Neutrophil (primary cell): ENCODE measurements around the gene SNCAIP.
"Not testable (repeated sequence)": the region's sequence is repeated elsewhere in the genome, so short reads cannot be mapped to it uniquely, and the experiment has no call there.

ENCODE experiments used
- H3K27ac ChIP-seq: fragments of 200-600 bp; sonication (generic); 2 replicates; pipeline ENCODE4 v1.5.1; 2016; ENCODE audit warnings: mild to moderate bottlenecking, moderate library complexity
- H3K27me3 ChIP-seq: fragments of 200-600 bp; sonication (generic); 2 replicates; pipeline ENCODE4 v1.6.0; 2016; ENCODE audit warnings: mild to moderate bottlenecking
- H3K36me3 ChIP-seq: fragments of 200-600 bp; sonication (generic); 2 replicates; pipeline ENCODE4 v1.5.1; 2017
- H3K4me1 ChIP-seq, 2 experiments: fragments of 200-600 bp in 1 of 2; sonication (generic) in 1 of 2; 1 replicate in 1 of 2; 2 replicates in 1 of 2; pipeline versions ENCODE4 v1.5.1 to v1.6.1; 2013 to 2016; ENCODE audit warnings: low read depth in 1 of 2, low read length in 1 of 2, mild to moderate bottlenecking in 1 of 2, moderate library complexity in 1 of 2; ENCODE audit not compliant: control insufficient read depth in 1 of 2, insufficient read depth in 1 of 2
- H3K4me3 ChIP-seq, 2 experiments: fragments of 200-600 bp in 1 of 2; sonication (generic) in 1 of 2; 1 replicate in 1 of 2; 2 replicates in 1 of 2; pipeline ENCODE4 v1.5.1; 2013 to 2016; ENCODE audit warnings: low read depth in 1 of 2, low read length in 1 of 2, mild to moderate bottlenecking in 1 of 2, moderate library complexity in 1 of 2
- H3K9me3 ChIP-seq: fragments of 200-600 bp; sonication (generic); 2 replicates; pipeline ENCODE4 v1.5.1; 2016
- CTCF ChIP-seq: fragments of 200-600 bp; sonication (generic); IDR thresholded peaks from 2 replicates; pipeline ENCODE4 v1.5.1; 2016; ENCODE audit warnings: antibody characterized with exemption

The SNCAIP gene

GRCh38 chr5:122478741-122479442 is 166.9 kb downstream of the SNCAIP start:
- H3K27ac ChIP-seq: no peak overlapping the region
- H3K9me3 ChIP-seq: no peaks in the 10 kb centered on the region
- H3K4me1 ChIP-seq: no peaks in the 10 kb centered on the region
- H3K36me3 ChIP-seq: no peaks in the 10 kb centered on the region
- no peaks in the 10 kb centered on the region for H3K27me3 ChIP-seq
- TF ChIP-seq CTCF: no peak
- no peak overlapping the region for H3K4me3 ChIP-seq

DNA sequence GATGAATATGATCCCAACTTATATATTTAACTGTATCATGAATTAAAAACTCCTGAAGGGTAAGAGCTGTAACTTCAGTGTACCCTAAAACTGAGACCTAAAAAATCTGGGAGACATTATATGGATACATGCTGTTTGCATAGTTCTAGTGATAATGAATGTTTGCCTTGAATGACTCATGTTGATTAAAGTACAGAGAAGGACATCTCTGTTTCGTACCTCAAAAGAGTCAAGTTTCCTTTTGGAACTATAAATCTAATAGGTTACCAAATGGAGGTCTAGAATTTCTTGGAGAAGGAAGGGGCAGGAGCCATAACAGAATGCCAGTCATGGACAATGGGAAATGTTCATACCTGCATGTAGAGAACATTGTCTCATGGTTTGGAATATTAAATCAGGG is 168.1 kb downstream of the SNCAIP start:
- H3K4me1 ChIP-seq: no peaks in the 10 kb centered on the region
- no peaks in the 10 kb centered on the region for H3K27me3 ChIP-seq
- H3K27ac ChIP-seq: no peak overlapping the region
- no peaks in the 10 kb centered on the region for H3K9me3 ChIP-seq
- no peaks in the 10 kb centered on the region for H3K36me3 ChIP-seq
- H3K4me3 ChIP-seq: no peak overlapping the region
- TF ChIP-seq CTCF: no peak

DNA sequence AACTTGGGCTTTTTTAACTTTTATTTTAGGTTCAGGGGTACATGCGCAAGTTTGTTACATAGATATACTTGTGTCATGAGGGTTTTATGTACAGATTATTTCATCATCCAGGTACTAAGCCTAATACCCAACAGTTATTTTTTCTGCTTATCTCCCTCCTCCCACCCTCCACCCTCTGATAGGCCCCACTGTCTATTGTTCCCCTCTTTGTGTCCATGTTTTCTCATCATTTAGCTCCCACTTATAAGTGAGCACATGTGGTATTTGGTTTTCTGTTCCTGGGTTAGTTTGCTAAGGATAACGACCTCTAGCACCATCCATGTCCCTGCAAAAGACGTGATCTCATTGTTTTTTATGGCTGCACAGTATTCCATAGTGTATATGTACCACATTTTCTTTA is 172.1 kb downstream of the SNCAIP start:
- Histone ChIP-seq H3K36me3 (no peaks in the 10 kb centered on the region), H3K27ac (no peak overlapping the region), H3K4me1 (no peaks in the 10 kb centered on the region), H3K4me3 (no peak overlapping the region), H3K9me3 (no peaks in the 10 kb centered on the region), H3K27me3 (no peaks in the 10 kb centered on the region)
- TF ChIP-seq CTCF: no peak

- Histone ChIP-seq H3K4me3 (no peak overlapping the region), H3K27ac (no peak overlapping the region), H3K9me3 (no peaks in the 10 kb centered on the region), H3K4me1 (no peaks in the 10 kb centered on the region), H3K27me3 (no peaks in the 10 kb centered on the region), H3K36me3 (no peaks in the 10 kb centered on the region)
- no peak for TF ChIP-seq CTCF
These were observed 173.2 kb downstream of the SNCAIP start for GRCh38 chr5:122485226-122485625.

DNA sequence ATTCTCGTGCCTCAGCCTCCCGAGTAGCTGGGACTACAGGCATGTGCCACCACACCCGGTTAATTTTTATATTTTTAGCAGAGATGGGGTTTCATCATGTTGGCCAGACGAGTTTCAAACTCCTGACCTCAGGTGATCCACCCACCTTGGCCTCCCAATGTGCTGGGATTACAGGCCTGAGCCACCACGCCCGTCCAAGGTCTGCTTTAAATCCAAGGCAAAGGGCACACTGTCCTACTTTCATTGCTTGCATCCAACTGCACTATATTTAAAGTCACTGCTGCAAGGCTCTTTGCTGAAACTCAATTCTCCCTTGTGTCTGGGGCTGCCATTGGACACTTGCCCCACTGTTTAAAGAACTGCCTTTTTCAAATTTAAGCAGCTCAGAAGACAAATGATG is 174.6 kb downstream of the SNCAIP start:
- not testable (repeated sequence) for H3K27me3 ChIP-seq, H3K9me3 ChIP-seq, H3K27ac ChIP-seq, H3K4me1 ChIP-seq, H3K4me3 ChIP-seq, H3K36me3 ChIP-seq

- no peak overlapping the region for H3K4me3 ChIP-seq
- H3K27me3 ChIP-seq: no peaks in the 10 kb centered on the region
- H3K36me3 ChIP-seq: no peaks in the 10 kb centered on the region
- no peaks in the 10 kb centered on the region for H3K9me3 ChIP-seq
- H3K27ac ChIP-seq: no peak overlapping the region
- TF ChIP-seq CTCF: no peak
- no peaks in the 10 kb centered on the region for H3K4me1 ChIP-seq
These were observed 178.7 kb downstream of the SNCAIP start for GRCh38 chr5:122490718-122491117.
